Smooth muscle cell (in vitro differentiated cells): ENCODE measurements around the gene AIDA. TPM values are rescaled to one million over a fixed set of nuclear protein-coding genes. Genes with fewer than 3 reads are reported as not detected.

Source experiments
- DNase-seq: peaks from one replicate; lab custom pipeline; 2025; ENCODE audit not compliant: unreplicated experiment; lab: John Stamatoyannopoulos, UW
- H2AFZ ChIP-seq: fragments of 200-600 bp; sonication (generic); 2 replicates; pipeline ENCODE4 v1.6.0; 2016; ENCODE audit warnings: antibody characterized with exemption, low read depth, mild to moderate bottlenecking
- H3F3A ChIP-seq: fragments of 200-600 bp; sonication (generic); 2 replicates; pipeline ENCODE4 v1.6.0; 2017; ENCODE audit warnings: antibody characterized with exemption, low read depth
- H3K27ac ChIP-seq: fragments of 200-600 bp; sonication (generic); 2 replicates; pipeline ENCODE4 v1.5.1; 2016; ENCODE audit warnings: low read depth, mild to moderate bottlenecking
- H3K27me3 ChIP-seq: fragments of 200-600 bp; sonication (generic); 2 replicates; pipeline ENCODE4 v1.6.1; 2016; ENCODE audit warnings: low read depth, mild to moderate bottlenecking
- H3K36me3 ChIP-seq: fragments of 200-600 bp; sonication (generic); 2 replicates; pipeline ENCODE4 v1.5.1; 2016; ENCODE audit warnings: low read depth
- H3K4me1 ChIP-seq: fragments of 200-600 bp; sonication (generic); 2 replicates; pipeline ENCODE4 v1.5.1; 2016; ENCODE audit warnings: low read depth
- H3K4me2 ChIP-seq: fragments of 200-600 bp; sonication (generic); 2 replicates; pipeline ENCODE4 v1.6.0; 2016; ENCODE audit warnings: mild to moderate bottlenecking
- H3K4me3 ChIP-seq: fragments of 200-600 bp; sonication (generic); 2 replicates; pipeline ENCODE4 v1.5.1; 2016; ENCODE audit warnings: mild to moderate bottlenecking
- H3K79me2 ChIP-seq: fragments of 200-600 bp; sonication (generic); 2 replicates; pipeline ENCODE4 v1.6.0; 2016; ENCODE audit warnings: low read depth, mild to moderate bottlenecking
- H3K9ac ChIP-seq: fragments of 200-600 bp; sonication (generic); 2 replicates; pipeline ENCODE4 v1.6.0; 2016; ENCODE audit warnings: low read depth
- H3K9me3 ChIP-seq: fragments of 200-600 bp; sonication (generic); replicated peaks from 2 replicates; pipeline ENCODE4 v1.5.1; 2016; ENCODE audit warnings: low read depth
- H4K20me1 ChIP-seq: fragments of 200-600 bp; sonication (generic); 2 replicates; pipeline ENCODE4 v1.6.0; 2016; ENCODE audit warnings: low read depth
- WGBS: methylation state at CpG from one replicate; pipeline ENCODE4 v1.1.7; 2016; ENCODE audit warnings: low lambda C conversion rate; 5-methylcytosine and 5-hydroxymethylcytosine counted together
- polyA plus RNA-seq: library from polyadenylated mRNA; unstranded; fragments of >200 nt; fragmentation: Nextera tagmentation; extraction: Ambion mirVana; gene quantifications from 2 replicates; pipeline ENCODE4 v1.2.1, GENCODE V29; 2016
- total RNA-seq: library from RNA; depleted of rRNA; stranded (reverse); fragments of >200 nt; gene quantifications from 2 replicates; pipeline ENCODE4 v1.2.3, GENCODE V29; 2014
- TF ChIP-seq, protein P1 (sequence below): fragments of 200-600 bp; sonication (generic); IDR thresholded peaks from 2 replicates; pipeline ENCODE4 v1.5.1; 2017; ENCODE audit warnings: borderline replicate concordance, mild to moderate bottlenecking, antibody characterized with exemption; ENCODE audit not compliant: insufficient read depth, poor library complexity, severe bottlenecking

The AIDA gene
- total and polyA plus RNA-seq, 2 experiments from 2014 or later: 40.6 to 50.9 TPM

DNA sequence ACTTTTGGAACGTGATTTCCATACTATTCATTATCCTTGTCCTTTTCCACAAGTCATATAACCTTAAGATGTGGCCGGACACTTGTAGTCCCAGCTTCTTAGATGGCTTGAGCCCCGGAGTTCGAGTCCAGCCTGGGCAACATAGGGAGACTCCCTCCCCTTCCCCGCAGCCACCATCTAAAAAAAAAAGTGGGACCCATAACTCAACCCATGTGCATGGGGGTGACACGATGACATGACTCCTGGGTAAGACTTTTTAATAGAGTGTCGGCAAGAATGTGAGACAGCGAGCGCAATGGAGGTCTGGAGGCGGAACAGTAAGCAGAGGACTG lies 68.7 kb downstream of the AIDA start:
- no peak for DNase-seq
- WGBS: 22% methylated on average over 10 of the region's 10 CpGs
- Histone ChIP-seq H3K4me1 (peaks cover 9% of the 10 kb centered on the region), H3K27me3 (no peaks in the 10 kb centered on the region), H3K79me2 (peaks cover 14% of the 10 kb centered on the region), H3K27ac (peak overlapping the region; percentile 95), H3K36me3 (peaks cover 3% of the 10 kb centered on the region), H3K4me3 (peak overlapping the region; percentile 95), H3K4me2 (peak overlapping the region; percentile 92), H4K20me1 (no peaks in the 10 kb centered on the region), H3K9me3 (no peaks in the 10 kb centered on the region), H3K9ac (peak overlapping the region; percentile 97), H3F3A (no peaks in the 10 kb centered on the region), H2AFZ (peak overlapping the region; percentile 93)
- TF ChIP-seq, protein P1, sequence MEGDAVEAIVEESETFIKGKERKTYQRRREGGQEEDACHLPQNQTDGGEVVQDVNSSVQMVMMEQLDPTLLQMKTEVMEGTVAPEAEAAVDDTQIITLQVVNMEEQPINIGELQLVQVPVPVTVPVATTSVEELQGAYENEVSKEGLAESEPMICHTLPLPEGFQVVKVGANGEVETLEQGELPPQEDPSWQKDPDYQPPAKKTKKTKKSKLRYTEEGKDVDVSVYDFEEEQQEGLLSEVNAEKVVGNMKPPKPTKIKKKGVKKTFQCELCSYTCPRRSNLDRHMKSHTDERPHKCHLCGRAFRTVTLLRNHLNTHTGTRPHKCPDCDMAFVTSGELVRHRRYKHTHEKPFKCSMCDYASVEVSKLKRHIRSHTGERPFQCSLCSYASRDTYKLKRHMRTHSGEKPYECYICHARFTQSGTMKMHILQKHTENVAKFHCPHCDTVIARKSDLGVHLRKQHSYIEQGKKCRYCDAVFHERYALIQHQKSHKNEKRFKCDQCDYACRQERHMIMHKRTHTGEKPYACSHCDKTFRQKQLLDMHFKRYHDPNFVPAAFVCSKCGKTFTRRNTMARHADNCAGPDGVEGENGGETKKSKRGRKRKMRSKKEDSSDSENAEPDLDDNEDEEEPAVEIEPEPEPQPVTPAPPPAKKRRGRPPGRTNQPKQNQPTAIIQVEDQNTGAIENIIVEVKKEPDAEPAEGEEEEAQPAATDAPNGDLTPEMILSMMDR: no peak

DNA sequence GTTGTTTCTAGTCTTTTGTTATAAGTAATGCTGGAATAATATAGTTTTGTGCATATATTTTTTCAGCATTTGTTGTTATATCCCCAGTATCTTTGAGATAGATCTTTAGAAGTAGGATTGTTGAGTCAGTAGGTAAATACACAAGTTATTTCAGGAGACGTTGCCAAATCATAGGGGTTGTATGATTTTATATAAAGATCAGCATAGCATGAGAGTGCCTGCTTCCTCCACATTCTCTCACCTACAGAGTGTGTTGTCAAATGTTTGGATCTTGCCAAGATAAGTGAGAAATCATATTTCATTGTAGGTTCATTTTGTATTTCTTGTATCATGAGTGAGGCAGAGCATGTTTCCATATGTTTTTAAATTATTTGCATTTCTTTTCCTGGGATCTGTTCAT lies 69.8 kb downstream of the AIDA start:
- DNase-seq: no peak
- Histone ChIP-seq H4K20me1 (no peaks in the 10 kb centered on the region), H3K27me3 (no peaks in the 10 kb centered on the region), H2AFZ (no peak overlapping the region), H3F3A (no peaks in the 10 kb centered on the region), H3K9me3 (no peaks in the 10 kb centered on the region), H3K27ac (no peak overlapping the region), H3K4me2 (no peak overlapping the region), H3K9ac (no peak overlapping the region), H3K36me3 (peaks cover 3% of the 10 kb centered on the region), H3K4me3 (no peak overlapping the region), H3K79me2 (peaks cover 14% of the 10 kb centered on the region), H3K4me1 (peaks cover 9% of the 10 kb centered on the region)
- WGBS: 96% methylated on average over 1 of the region's 1 CpG
- TF ChIP-seq, protein P1: no peak

DNA sequence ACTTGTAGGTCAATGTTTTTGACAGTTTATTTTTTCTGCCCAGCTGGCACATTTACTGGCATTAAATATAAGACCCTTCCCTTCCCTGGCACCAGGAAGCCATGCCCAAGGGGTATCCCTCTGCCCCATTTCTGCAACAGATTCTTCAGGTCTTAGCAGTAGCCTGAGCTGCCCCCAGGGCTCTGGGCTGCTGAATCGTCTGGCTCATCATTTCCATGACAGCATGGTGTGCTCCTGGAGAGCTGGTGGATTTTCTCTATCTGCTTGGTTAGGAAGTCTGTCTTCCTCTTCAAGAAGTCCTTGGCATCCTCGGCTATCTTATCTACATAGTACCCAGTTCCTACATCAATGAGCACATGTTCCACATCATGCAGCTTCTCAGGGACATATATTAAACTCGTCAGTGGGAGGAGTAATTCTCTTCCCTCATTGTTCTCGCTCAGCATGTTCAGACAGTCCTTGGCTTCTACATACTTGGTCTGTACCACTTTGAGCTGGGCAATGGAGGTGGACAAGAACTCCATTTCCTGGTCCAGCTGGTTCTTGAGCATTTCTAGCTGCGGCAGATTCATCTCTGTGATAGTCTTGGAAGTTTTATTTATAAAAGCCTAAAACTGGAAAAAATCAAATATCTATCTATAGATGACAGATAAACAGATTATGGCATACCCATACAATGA lies 70.9 kb downstream of the AIDA start:
- H2AFZ ChIP-seq: no peak overlapping the region
- peaks cover 14% of the 10 kb centered on the region for H3K79me2 ChIP-seq
- peaks cover 9% of the 10 kb centered on the region for H3K4me1 ChIP-seq
- no peak overlapping the region for H3K4me2 ChIP-seq
- no peak for DNase-seq
- no peaks in the 10 kb centered on the region for H4K20me1 ChIP-seq
- no peaks in the 10 kb centered on the region for H3K27me3 ChIP-seq
- no peaks in the 10 kb centered on the region for H3K9me3 ChIP-seq
- no peak overlapping the region for H3K9ac ChIP-seq
- no peak overlapping the region for H3K27ac ChIP-seq
- no peak overlapping the region for H3K4me3 ChIP-seq
- TF ChIP-seq, protein P1: no peak
- no peaks in the 10 kb centered on the region for H3K36me3 ChIP-seq
- no peaks in the 10 kb centered on the region for H3F3A ChIP-seq
- WGBS: 73% methylated on average over 5 of the region's 5 CpGs
